ENCODE measurements around the gene CCL18.
"Not testable (repeated sequence)": the region's sequence is repeated elsewhere in the genome, so short reads cannot be mapped to it uniquely, and the experiment has no call there.

The CCL18 gene

GRCh38 chr17:36072431-36073121, 8.5 kb downstream of the CCL18 start:
- DNase-seq: peak; percentile 91

GRCh38 chr17:36074365-36074764, 10.3 kb downstream of the CCL18 start:
- no peak for DNase-seq

GRCh38 chr17:36081681-36082471, 17.8 kb downstream of the CCL18 start:
- DNase-seq: peak; percentile 37

- peak; percentile 73 for DNase-seq
These were observed 18.5 kb downstream of the CCL18 start for GRCh38 chr17:36082482-36083120.

- peak; percentile 61 for DNase-seq
These were observed 19.6 kb downstream of the CCL18 start for GRCh38 chr17:36083691-36084090.

GRCh38 chr17:36085765-36086164, 21.7 kb downstream of the CCL18 start:
- DNase-seq: peak; percentile 86

- no peak for DNase-seq
These were observed 22.7 kb downstream of the CCL18 start for GRCh38 chr17:36086791-36087190.

GRCh38 chr17:36087471-36087870, 23.4 kb downstream of the CCL18 start:
- DNase-seq: not testable (repeated sequence)

- peak; percentile 69 for DNase-seq
These were observed 24.0 kb downstream of the CCL18 start for GRCh38 chr17:36087897-36088572.

- DNase-seq: peak; percentile 75
These were observed 24.7 kb downstream of the CCL18 start for GRCh38 chr17:36088670-36089338.

- DNase-seq: no peak
These were observed 25.3 kb downstream of the CCL18 start for GRCh38 chr17:36089339-36089865.

GRCh38 chr17:36089888-36090836, 26.1 kb downstream of the CCL18 start, which contains the start of gene CCL3:
Gene CCL3, minus strand, starts transcription at chr17:36090143. Its CDS starts 85 bp downstream, at chr17:36090058.
- peak; percentile 98 for DNase-seq

GRCh38 chr17:36092230-36092629, 28.2 kb downstream of the CCL18 start:
- peak; percentile 87 for DNase-seq

GRCh38 chr17:36092715-36093114, 28.6 kb downstream of the CCL18 start:
- DNase-seq: not testable (repeated sequence)

- no peak for DNase-seq
These were observed 30.2 kb downstream of the CCL18 start for GRCh38 chr17:36094232-36094631.

- DNase-seq: no peak
These were observed 30.7 kb downstream of the CCL18 start for GRCh38 chr17:36094746-36095145.

- no peak for DNase-seq
These were observed 31.9 kb downstream of the CCL18 start for GRCh38 chr17:36095992-36096391.

- not testable (repeated sequence) for DNase-seq
These were observed 34.9 kb downstream of the CCL18 start for GRCh38 chr17:36099004-36099403.

- DNase-seq: peak; percentile 88
These were observed 39.4 kb downstream of the CCL18 start, which contains the start of gene CCL4 for GRCh38 chr17:36103401-36103975. Gene CCL4, plus strand, starts transcription at chr17:36103827. Its CDS starts 79 bp downstream, at chr17:36103906.

- not testable (repeated sequence) for DNase-seq
These were observed 40.2 kb downstream of the CCL18 start for GRCh38 chr17:36104246-36104645.
